Upper lobe of left lung (tissue), 6 donors: ENCODE data around the gene SMIM44. TPM values are rescaled to one million over a fixed set of nuclear protein-coding genes. Genes with fewer than 3 reads are reported as not detected.
"Not testable (repeated sequence)": the region's sequence is repeated elsewhere in the genome, so short reads cannot be mapped to it uniquely, and the experiment has no call there.

Experiments used
- ATAC-seq, 2 donors: fragments of 200-7000 bp; cut with Tn5 transposase; one replicate each; pipeline ENCODE4 v1.9.1; 2022; ENCODE audit warnings: mild to moderate bottlenecking in 2 of 2, moderate library complexity in 2 of 2; ENCODE audit not compliant: low FRiP score in 2 of 2
- DNase-seq, 2 donors: peaks; one replicate each; pipeline ENCODE4 v3.0.0-alpha.2; 2019 to 2020
- H3K27ac ChIP-seq, 4 donors: fragments of 200-600 bp; sonication (generic); one replicate each; pipeline ENCODE4 v1.5.1; 2016 to 2019
- H3K27me3 ChIP-seq, 4 donors: fragments of 200-600 bp; sonication (generic); one replicate each; pipeline ENCODE4 v1.5.1; 2017 to 2019
- H3K36me3 ChIP-seq, 4 donors: fragments of 200-600 bp; sonication (generic); one replicate each; pipeline ENCODE4 v1.5.1; 2016 to 2019
- H3K4me1 ChIP-seq, 4 donors: fragments of 200-600 bp; sonication (generic); one replicate each; pipeline ENCODE4 v1.5.1; 2018 to 2019
- H3K4me3 ChIP-seq, 4 donors: fragments of 200-600 bp; sonication (generic); one replicate each; pipeline ENCODE4 v1.5.1; 2017 to 2019; ENCODE audit warnings: mild to moderate bottlenecking in 2 of 4, moderate library complexity in 1 of 4
- H3K9me3 ChIP-seq, 4 donors: fragments of 200-600 bp; sonication (generic); one replicate each; pipeline ENCODE4 v1.5.1; 2018 to 2019
- EP300 ChIP-seq, 4 donors: sonication (generic); formaldehyde crosslinking; IDR thresholded peaks; one replicate each; pipeline ENCODE4 v1.5.1; 2017; ENCODE audit warnings: antibody characterized with exemption in 4 of 4, control low read depth in 2 of 4
- POLR2A ChIP-seq, 4 donors: fragments of 450-650 bp; IDR thresholded peaks; one replicate each; pipeline ENCODE4 v1.5.1; 2016 to 2017; ENCODE audit warnings: antibody characterized with exemption in 4 of 4, mild to moderate bottlenecking in 2 of 4
- POLR2AphosphoS5 ChIP-seq, 2 donors: sonication (generic); formaldehyde crosslinking; IDR thresholded peaks; one replicate each; pipeline ENCODE4 v1.5.1; 2017; ENCODE audit warnings: antibody characterized with exemption in 2 of 2
- WGBS, 2 donors: methylation state at CpG; one replicate each; pipeline ENCODE4 v1.1.5; 2017 to 2018; 5-methylcytosine and 5-hydroxymethylcytosine counted together
- total RNA-seq, 6 donors: library from RNA; depleted of rRNA in 4 of 6; stranded (reverse); fragments of >200 nt in 4 of 6; gene quantifications; one replicate each; pipeline versions ENCODE4 v1.1.0 to v1.2.1, GENCODE V29; 2016 to 2021
- TF ChIP-seq, protein P1 (sequence below), 6 experiments: fragments of 450-650 bp in 4 of 6; fragments of 200-600 bp in 2 of 6; sonication (generic) in 2 of 6; IDR thresholded peaks; one replicate each; pipeline ENCODE4 v1.5.1; 2016 to 2019; ENCODE audit warnings: antibody characterized with exemption in 6 of 6
- donor health status: DM: no; HTN: no; CAD: no; lungs with moderate emphysema.
- donor health status: DM: no; HTN: yes; CAD: no; lungs with severe emphysema.

SMIM44 gene
- total RNA-seq, 6 donors from 2014 or later = not detected

DNA sequence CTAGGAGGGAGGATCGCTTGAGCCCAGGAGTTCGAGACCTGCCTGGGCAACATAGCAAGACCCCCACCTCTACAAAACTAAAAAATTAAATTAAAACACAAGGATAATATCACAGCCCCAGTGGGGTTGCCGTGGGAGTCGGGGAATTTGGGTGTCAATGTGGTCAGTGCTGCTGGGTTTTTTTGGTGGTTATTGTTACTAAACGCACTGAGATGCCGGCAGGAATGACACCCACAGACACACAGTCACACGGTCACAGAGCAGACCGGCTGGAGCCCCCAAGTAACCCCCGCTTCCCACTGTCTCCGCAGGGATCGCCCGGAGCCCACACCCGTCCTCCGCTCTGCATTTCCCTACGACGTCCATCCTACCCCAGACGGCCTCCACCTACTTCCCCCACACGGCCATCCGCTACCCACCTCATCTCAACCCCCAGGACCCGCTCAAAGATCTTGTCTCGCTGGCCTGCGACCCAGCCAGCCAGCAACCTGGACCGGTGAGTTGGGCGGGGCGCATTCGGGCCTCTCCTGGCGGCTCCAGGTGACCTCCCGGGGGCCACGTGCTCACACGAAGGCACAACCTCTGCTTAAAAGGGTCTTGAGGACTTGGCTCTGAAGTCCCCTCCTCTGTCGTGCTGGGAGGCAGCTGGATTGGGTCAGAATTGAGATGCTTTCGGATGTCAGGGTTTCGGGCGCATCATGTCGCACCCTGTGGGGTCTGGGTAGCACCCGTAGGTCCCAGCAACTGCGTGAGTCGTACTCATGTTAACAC, 30.9 kb downstream of the SMIM44 start:
- Histone ChIP-seq H3K27me3 (no peaks in the 10 kb centered on the region), H3K36me3 (peaks cover 25 to 99% (median 69%) of the 10 kb centered on the region in 4 donors), H3K27ac (peak overlapping the region; percentile 2 to 85 (median 74)), H3K4me3 (no peak overlapping the region), H3K9me3 (no peaks in the 10 kb centered on the region), H3K4me1 (peaks cover 4 to 20% (median 16%) of the 10 kb centered on the region in 4 donors)
- DNase-seq (peak in 1 of 2 donors; percentile 79), ATAC-seq (no peak)
- 90 to 92% methylated on average over 23 to 33 of the region's 38 CpGs for WGBS, 2 donors
- TF ChIP-seq POLR2AphosphoS5 (IDR thresholded peaks at IDR 0.05) (no peak), EP300 (IDR thresholded peaks at IDR 0.05) (no peak), POLR2A (IDR thresholded peaks at IDR 0.05) (no peak)
- TF ChIP-seq, protein P1, sequence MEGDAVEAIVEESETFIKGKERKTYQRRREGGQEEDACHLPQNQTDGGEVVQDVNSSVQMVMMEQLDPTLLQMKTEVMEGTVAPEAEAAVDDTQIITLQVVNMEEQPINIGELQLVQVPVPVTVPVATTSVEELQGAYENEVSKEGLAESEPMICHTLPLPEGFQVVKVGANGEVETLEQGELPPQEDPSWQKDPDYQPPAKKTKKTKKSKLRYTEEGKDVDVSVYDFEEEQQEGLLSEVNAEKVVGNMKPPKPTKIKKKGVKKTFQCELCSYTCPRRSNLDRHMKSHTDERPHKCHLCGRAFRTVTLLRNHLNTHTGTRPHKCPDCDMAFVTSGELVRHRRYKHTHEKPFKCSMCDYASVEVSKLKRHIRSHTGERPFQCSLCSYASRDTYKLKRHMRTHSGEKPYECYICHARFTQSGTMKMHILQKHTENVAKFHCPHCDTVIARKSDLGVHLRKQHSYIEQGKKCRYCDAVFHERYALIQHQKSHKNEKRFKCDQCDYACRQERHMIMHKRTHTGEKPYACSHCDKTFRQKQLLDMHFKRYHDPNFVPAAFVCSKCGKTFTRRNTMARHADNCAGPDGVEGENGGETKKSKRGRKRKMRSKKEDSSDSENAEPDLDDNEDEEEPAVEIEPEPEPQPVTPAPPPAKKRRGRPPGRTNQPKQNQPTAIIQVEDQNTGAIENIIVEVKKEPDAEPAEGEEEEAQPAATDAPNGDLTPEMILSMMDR (IDR thresholded peaks at IDR 0.05) = no peak

GRCh38 chr19:3451451-3451866, 31.8 kb downstream of the SMIM44 start:
- H3K4me3 ChIP-seq = no peak overlapping the region
- H3K27me3 ChIP-seq = no peaks in the 10 kb centered on the region
- H3K27ac ChIP-seq = peak overlapping the region; percentile 59 to 85 (median 74)
- ATAC-seq = no peak
- peaks cover 25 to 96% (median 64%) of the 10 kb centered on the region in 4 donors for H3K36me3 ChIP-seq
- 89 to 90% methylated on average over 10 of the region's 10 CpGs for whole genome bisulfite sequencing, 2 donors
- TF ChIP-seq EP300 (IDR thresholded peaks at IDR 0.05) (no peak), POLR2A (IDR thresholded peaks at IDR 0.05) (no peak), POLR2AphosphoS5 (IDR thresholded peaks at IDR 0.05) (no peak)
- TF ChIP-seq, protein P1 (IDR thresholded peaks at IDR 0.05) = no peak
- no peaks in the 10 kb centered on the region for H3K9me3 ChIP-seq
- H3K4me1 ChIP-seq = peaks cover 3 to 16% (median 14%) of the 10 kb centered on the region in 4 donors
- DNase-seq = peak in 1 of 2 donors; percentile 10

DNA sequence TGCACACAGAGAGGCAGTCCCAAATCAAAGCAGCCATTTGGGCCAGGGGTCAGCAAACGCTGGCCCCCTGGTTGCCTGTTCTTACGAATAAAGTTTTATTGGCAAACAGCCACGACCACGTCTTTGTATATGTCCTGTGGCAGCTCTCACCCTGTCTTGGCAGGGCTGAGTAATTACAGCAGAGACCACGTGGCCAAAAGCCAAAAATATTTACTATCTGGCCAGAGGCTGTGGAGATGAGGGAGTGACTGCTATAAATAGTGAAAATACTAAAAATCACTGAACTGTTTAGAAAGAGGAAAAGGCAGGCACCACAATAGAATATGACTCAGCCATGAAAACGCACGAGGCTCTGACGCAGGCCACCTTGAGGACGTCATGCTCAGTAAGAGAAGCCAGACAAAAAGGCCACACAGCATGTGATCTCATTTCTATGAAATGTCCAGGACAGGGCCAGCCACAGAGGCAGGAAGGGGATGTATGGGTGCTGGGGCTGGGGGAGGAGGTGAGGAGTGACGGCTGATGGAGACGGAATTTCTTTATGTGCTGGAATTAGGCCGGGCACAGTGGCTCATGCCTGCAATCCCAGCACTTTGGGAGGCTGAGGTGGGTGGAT, 32.3 kb downstream of the SMIM44 start:
- Histone ChIP-seq H3K4me3 (no peak overlapping the region), H3K36me3 (peaks cover 25 to 96% (median 63%) of the 10 kb centered on the region in 4 donors), H3K27ac (peak overlapping the region; percentile 59 to 85 (median 74)), H3K27me3 (no peaks in the 10 kb centered on the region), H3K4me1 (peaks cover 4 to 22% (median 17%) of the 10 kb centered on the region in 4 donors), H3K9me3 (no peaks in the 10 kb centered on the region)
- ATAC-seq = peak; percentile 75 to 91
- TF ChIP-seq POLR2AphosphoS5 (IDR thresholded peaks at IDR 0.05) = peak; percentile 91 to 94
- TF ChIP-seq EP300 (IDR thresholded peaks at IDR 0.05) = peak; percentile 42 to 95 (median 76)
- TF ChIP-seq, protein P1 (IDR thresholded peaks at IDR 0.05) = no peak
- no peak for TF ChIP-seq POLR2A (IDR thresholded peaks at IDR 0.05)
- peak in 1 of 2 donors; percentile 77 for DNase-seq
- 36 to 45% methylated on average over 12 of the region's 12 CpGs for WGBS, 2 donors

DNA sequence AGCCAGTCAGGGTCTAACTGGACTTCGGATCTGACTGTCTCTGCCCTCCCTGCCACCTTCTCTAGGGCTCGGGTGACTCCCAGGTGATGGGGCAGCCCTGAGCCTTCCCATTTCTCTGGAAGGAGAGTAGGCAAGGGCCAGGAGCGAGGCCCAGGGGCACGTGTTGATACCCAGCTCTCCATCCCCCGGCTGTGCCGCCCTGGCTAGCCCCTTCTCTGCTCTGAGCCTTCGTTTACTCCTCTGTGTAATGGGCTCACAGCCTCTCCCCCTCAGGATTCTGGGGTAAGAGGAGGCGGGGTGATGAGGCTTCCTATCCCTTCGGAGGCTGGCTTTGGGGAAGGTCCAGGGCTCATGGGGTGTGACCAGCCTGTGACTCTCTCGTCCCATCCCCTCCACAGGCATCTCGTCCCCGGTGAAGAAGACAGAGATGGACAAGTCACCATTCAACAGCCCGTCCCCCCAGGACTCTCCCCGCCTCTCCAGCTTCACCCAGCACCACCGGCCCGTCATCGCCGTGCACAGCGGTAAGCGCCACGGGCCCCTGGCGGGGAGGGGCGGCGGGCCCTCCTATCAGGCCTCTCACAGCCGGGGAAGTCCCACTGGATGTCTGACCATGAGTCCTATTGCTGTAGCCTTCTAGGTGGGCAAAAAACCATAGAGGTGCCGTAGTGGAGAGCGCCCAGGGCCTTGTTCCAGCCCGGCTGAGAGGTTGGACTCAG, 34.5 kb downstream of the SMIM44 start:
- H3K36me3 ChIP-seq = peaks cover 17 to 94% (median 59%) of the 10 kb centered on the region in 4 donors
- no peak for TF ChIP-seq POLR2A (IDR thresholded peaks at IDR 0.05)
- TF ChIP-seq, protein P1 (IDR thresholded peaks at IDR 0.05) = no peak
- no peak for TF ChIP-seq POLR2AphosphoS5 (IDR thresholded peaks at IDR 0.05)
- no peak for TF ChIP-seq EP300 (IDR thresholded peaks at IDR 0.05)
- ATAC-seq = no peak

GRCh38 chr19:3446657-3447056, 36.6 kb downstream of the SMIM44 start:
- H3K27me3 ChIP-seq, H3K4me3 ChIP-seq, DNase-seq, ATAC-seq, H3K9me3 ChIP-seq: not testable (repeated sequence)
- Histone ChIP-seq H3K4me1 (peaks cover 30 to 61% (median 50%) of the 10 kb centered on the region in 4 donors), H3K36me3 (peaks cover 3 to 91% (median 47%) of the 10 kb centered on the region in 4 donors), H3K27ac (peak overlapping the region in 3 of 4 donors; percentile 48 to 85 (median 57))
- 80 to 96% methylated on average over 4 of the region's 4 CpGs for WGBS, 2 donors

More for the DNA sequence above, 34.5 kb downstream of the SMIM44 start:
- Histone ChIP-seq H3K27ac (peak overlapping the region in 3 of 4 donors; percentile 43 to 85 (median 57)), H3K4me3 (no peak overlapping the region), H3K4me1 (peaks cover 23 to 41% (median 38%) of the 10 kb centered on the region in 4 donors), H3K27me3 (no peaks in the 10 kb centered on the region), H3K9me3 (no peaks in the 10 kb centered on the region)
- DNase-seq = peak in 1 of 2 donors; percentile 62
- 92 to 97% methylated on average over 25 to 28 of the region's 28 CpGs for WGBS, 2 donors
